WTC11 (cell line): ENCODE data around the gene LYPD6B. TPM values are rescaled to one million over a fixed set of nuclear protein-coding genes. Genes with fewer than 3 reads are reported as not detected.

Source experiments
- ATAC-seq: fragments of 200-7000 bp; cut with Tn5 transposase; 2 replicates; pipeline ENCODE4 v1.10.0; 2021; ENCODE audit warnings: mild to moderate bottlenecking, moderate library complexity
- CTCF ChIA-PET: fragments of 300-600 bp; sonication (Branson Sonifier 250); formaldehyde crosslinking; loops from one replicate; lab custom pipeline; 2021; ENCODE audit warnings: antibody characterized with exemption; lab: Charles Lee
- POLR2A ChIA-PET: fragments of 350-600 bp; sonication (Branson Sonifier 250); formaldehyde crosslinking; loops from one replicate; lab custom pipeline; 2021; ENCODE audit warnings: antibody characterized with exemption; lab: Charles Lee
- DNase-seq: peaks from one replicate; pipeline ENCODE4 v3.0.0; 2021; ENCODE audit warnings: low spot score
- H3K27ac Mint-ChIP-seq: 2 replicates; pipeline ENCODE4 v1.8.0; 2021; ENCODE audit warnings: mixed read lengths
- H3K27me3 Mint-ChIP-seq: 2 replicates; pipeline ENCODE4 v1.8.0; 2021; ENCODE audit warnings: low read depth, mild to moderate bottlenecking, moderate library complexity, mixed read lengths
- H3K36me3 Mint-ChIP-seq: 2 replicates; pipeline ENCODE4 v1.8.0; 2021; ENCODE audit warnings: mixed read lengths
- H3K4me1 Mint-ChIP-seq: 2 replicates; pipeline ENCODE4 v1.8.0; 2022; ENCODE audit warnings: mixed read lengths
- H3K4me3 Mint-ChIP-seq: 2 replicates; pipeline ENCODE4 v1.8.0; 2021; ENCODE audit warnings: mild to moderate bottlenecking, moderate library complexity, mixed read lengths
- H3K9me3 Mint-ChIP-seq: 2 replicates; pipeline ENCODE4 v1.8.0; 2021; ENCODE audit warnings: mixed read lengths
- AR ChIP-seq: fragments of 250-450 bp; sonication (Bioruptor Pico); IDR thresholded peaks from 2 replicates; pipeline ENCODE4 v1.9.0; 2021; ENCODE audit warnings: mild to moderate bottlenecking
- CBFB ChIP-seq: sonication (generic); formaldehyde crosslinking; IDR thresholded peaks from 2 replicates; pipeline ENCODE4 v1.8.1; 2022; ENCODE audit warnings: mild to moderate bottlenecking, low read depth, missing genetic modification reagents
- E2F4 ChIP-seq: sonication (generic); formaldehyde crosslinking; IDR thresholded peaks from 2 replicates; pipeline ENCODE4 v1.8.1; 2022; ENCODE audit warnings: low read depth, mild to moderate bottlenecking, moderate library complexity, missing genetic modification reagents, borderline replicate concordance
- E2F5 ChIP-seq: sonication (generic); formaldehyde crosslinking; IDR thresholded peaks from 2 replicates; pipeline ENCODE4 v1.8.1; 2022; ENCODE audit warnings: mild to moderate bottlenecking, moderate library complexity, missing genetic modification reagents
- ESRRA ChIP-seq: sonication (generic); formaldehyde crosslinking; IDR thresholded peaks from 2 replicates; pipeline ENCODE4 v1.8.1; 2022; ENCODE audit warnings: mild to moderate bottlenecking, missing genetic modification reagents, borderline replicate concordance
- HMGXB4 ChIP-seq: sonication (generic); formaldehyde crosslinking; IDR thresholded peaks from 2 replicates; pipeline ENCODE4 v1.8.1; 2023; ENCODE audit warnings: mild to moderate bottlenecking, moderate library complexity, missing genetic modification reagents
- IRF1 ChIP-seq: sonication (generic); formaldehyde crosslinking; IDR thresholded peaks from 2 replicates; pipeline ENCODE4 v1.8.0; 2023; ENCODE audit warnings: missing genetic modification reagents
- NR3C1 ChIP-seq: sonication (generic); formaldehyde crosslinking; conservative IDR thresholded peaks from 2 replicates; pipeline ENCODE4 v1.8.1; 2023; ENCODE audit warnings: low read depth, mild to moderate bottlenecking, missing genetic modification reagents
- TEAD1 ChIP-seq: sonication (generic); formaldehyde crosslinking; IDR thresholded peaks from 2 replicates; pipeline ENCODE4 v1.8.0; 2022; ENCODE audit warnings: mild to moderate bottlenecking, missing genetic modification reagents
- ZBTB21 ChIP-seq: sonication (generic); formaldehyde crosslinking; IDR thresholded peaks from 2 replicates; pipeline ENCODE4 v1.8.1; 2023; ENCODE audit warnings: mild to moderate bottlenecking, missing genetic modification reagents, borderline replicate concordance
- ZNF138 ChIP-seq: sonication (generic); formaldehyde crosslinking; conservative IDR thresholded peaks from 2 replicates; pipeline ENCODE4 v1.8.1; 2022; ENCODE audit warnings: mild to moderate bottlenecking, moderate library complexity, missing genetic modification reagents
- ZNF532 ChIP-seq: fragments of 250-450 bp; sonication (Bioruptor Pico); IDR thresholded peaks from 2 replicates; pipeline ENCODE4 v1.9.0; 2021; ENCODE audit warnings: mild to moderate bottlenecking, borderline replicate concordance
- ZNF671 ChIP-seq: fragments of 250-450 bp; sonication (Bioruptor Pico); IDR thresholded peaks from 2 replicates; pipeline ENCODE4 v1.8.0; 2021; ENCODE audit warnings: mild to moderate bottlenecking
- total RNA-seq: library from RNA; stranded (reverse); gene quantifications from 3 replicates; pipeline ENCODE4 v1.2.3, GENCODE V29; 2021

LYPD6B gene
- total RNA-seq, 1 experiment from 2014 or later = 1.6 TPM

GRCh38 chr2:149261692-149262091 lies 223.2 kb downstream of the LYPD6B start:
- 0 out of 2 replicates have a peak, but pooled peaks cover 2% of the 10 kb centered on the region for H3K9me3 Mint-ChIP-seq
- TF ChIP-seq E2F4 (no peak), ZNF138 (CRISPR knock-in tag) (no peak), TEAD1 (CRISPR knock-in tag) (no peak), ZNF671 (CRISPR knock-in tag) (no peak), E2F5 (CRISPR knock-in tag) (no peak), HMGXB4 (CRISPR knock-in tag) (no peak), NR3C1 (CRISPR knock-in tag) (no peak), ZBTB21 (CRISPR knock-in tag) (no peak), AR (no peak), ZNF532 (CRISPR knock-in tag) (no peak), IRF1 (CRISPR knock-in tag) (no peak), CBFB (CRISPR knock-in tag) (no peak), ESRRA (CRISPR knock-in tag) (no peak)
- no peak overlapping the region for H3K27ac Mint-ChIP-seq
- CTCF ChIA-PET = interaction anchor here (0.9 to 1.7 kb wide), 3 partner anchors 17 to 68 kb away, joined by 3 to 5 read pairs (median 3); no protein-coding TSS in a partner anchor
- no peak overlapping the region for H3K4me3 Mint-ChIP-seq
- H3K4me1 Mint-ChIP-seq = peaks cover 10% of the 10 kb centered on the region
- DNase-seq (no peak), ATAC-seq (peak; percentile 53)
- no peaks in the 10 kb centered on the region; the same call in 1 of the 2 replicates for H3K27me3 Mint-ChIP-seq
- H3K36me3 Mint-ChIP-seq = peaks cover 2% of the 10 kb centered on the region; the same call in 1 of the 2 replicates
- POLR2A ChIA-PET = no interaction called here

Other genes with a start within 250 kb of the LYPD6B start
- gene KIF5C, start 163.5 kb upstream of the LYPD6B start, total RNA-seq = 58.0 to 73.5 TPM (median 60.6 TPM) in 3 replicates